ENCODE results near the gene NPC1.

DNA sequence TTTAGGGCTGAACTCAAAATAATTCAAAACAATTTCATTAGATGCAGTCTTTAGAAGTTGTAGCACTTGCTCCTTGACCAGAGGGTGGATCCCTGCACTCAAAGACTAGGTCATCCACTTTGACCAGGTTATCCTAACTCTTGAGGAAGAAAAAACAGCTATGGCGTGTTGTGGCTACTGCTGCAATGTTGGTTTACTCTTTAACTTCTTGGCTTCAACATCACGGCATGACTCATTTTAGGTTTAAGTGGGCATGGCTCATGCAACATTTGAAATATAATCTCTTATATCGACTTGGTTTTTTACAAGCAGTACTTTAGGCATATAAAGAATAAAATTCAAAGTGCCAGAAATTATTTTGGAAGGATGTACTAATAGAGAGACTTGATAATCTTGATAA lies 41.0 kb upstream of the NPC1 start:
- TF ChIP-seq, protein P1, sequence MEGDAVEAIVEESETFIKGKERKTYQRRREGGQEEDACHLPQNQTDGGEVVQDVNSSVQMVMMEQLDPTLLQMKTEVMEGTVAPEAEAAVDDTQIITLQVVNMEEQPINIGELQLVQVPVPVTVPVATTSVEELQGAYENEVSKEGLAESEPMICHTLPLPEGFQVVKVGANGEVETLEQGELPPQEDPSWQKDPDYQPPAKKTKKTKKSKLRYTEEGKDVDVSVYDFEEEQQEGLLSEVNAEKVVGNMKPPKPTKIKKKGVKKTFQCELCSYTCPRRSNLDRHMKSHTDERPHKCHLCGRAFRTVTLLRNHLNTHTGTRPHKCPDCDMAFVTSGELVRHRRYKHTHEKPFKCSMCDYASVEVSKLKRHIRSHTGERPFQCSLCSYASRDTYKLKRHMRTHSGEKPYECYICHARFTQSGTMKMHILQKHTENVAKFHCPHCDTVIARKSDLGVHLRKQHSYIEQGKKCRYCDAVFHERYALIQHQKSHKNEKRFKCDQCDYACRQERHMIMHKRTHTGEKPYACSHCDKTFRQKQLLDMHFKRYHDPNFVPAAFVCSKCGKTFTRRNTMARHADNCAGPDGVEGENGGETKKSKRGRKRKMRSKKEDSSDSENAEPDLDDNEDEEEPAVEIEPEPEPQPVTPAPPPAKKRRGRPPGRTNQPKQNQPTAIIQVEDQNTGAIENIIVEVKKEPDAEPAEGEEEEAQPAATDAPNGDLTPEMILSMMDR (IDR thresholded peaks at IDR 0.05; ENCODE audit: low read depth, low read length, poor library complexity, severe bottlenecking) = no peak
- no peak for TF ChIP-seq EZH2phosphoT487 (IDR thresholded peaks at IDR 0.05; ENCODE audit: borderline replicate concordance, low read length)
